ENCODE results near the gene C11orf58.

C11orf58 gene

GRCh38 chr11:16738193-16738946 is at the start of gene C11orf58:
TSS of gene C11orf58 (plus strand) at chr11:16738647. CDS start at chr11:16738779, 132 bp downstream.
- DNase-seq, result peak; percentile 95

GRCh38 chr11:16690086-16690485 is 48.4 kb upstream of the C11orf58 start:
- no peak for DNase-seq

GRCh38 chr11:16703795-16704194 is 34.7 kb upstream of the C11orf58 start:
- no peak for DNase-seq

- no peak for DNase-seq
Observed at GRCh38 chr11:16713594-16713993, 24.9 kb upstream of the C11orf58 start.

GRCh38 chr11:16722581-16723344 is 15.7 kb upstream of the C11orf58 start:
- DNase-seq, result no peak

GRCh38 chr11:16727806-16728205 is 10.6 kb upstream of the C11orf58 start:
- no peak for DNase-seq

- no peak for DNase-seq
Observed at GRCh38 chr11:16737818-16738192, 642 bp upstream of the C11orf58 start.

GRCh38 chr11:16738947-16739815 is 734 bp downstream of the C11orf58 start:
- DNase-seq, result no peak

GRCh38 chr11:16741473-16741872 is 3.0 kb downstream of the C11orf58 start:
- DNase-seq, result no peak

- DNase-seq, result no peak
Observed at GRCh38 chr11:16743478-16743877, 5.0 kb downstream of the C11orf58 start.

GRCh38 chr11:16744128-16744725 is 5.8 kb downstream of the C11orf58 start:
- no peak for DNase-seq

- DNase-seq, result no peak
Observed at GRCh38 chr11:16745950-16746605, 7.6 kb downstream of the C11orf58 start.

GRCh38 chr11:16749092-16749491 is 10.6 kb downstream of the C11orf58 start:
- no peak for DNase-seq

GRCh38 chr11:16749666-16750065 is 11.2 kb downstream of the C11orf58 start:
- no peak for DNase-seq

- DNase-seq, result no peak
Observed at GRCh38 chr11:16750417-16750816, 12.0 kb downstream of the C11orf58 start.

- DNase-seq, result no peak
Observed at GRCh38 chr11:16758382-16759024, 20.1 kb downstream of the C11orf58 start.

GRCh38 chr11:16759857-16760508 is 21.5 kb downstream of the C11orf58 start:
- DNase-seq, result no peak

GRCh38 chr11:16763746-16764145 is 25.3 kb downstream of the C11orf58 start:
- DNase-seq, result no peak

GRCh38 chr11:16764888-16765287 is 26.4 kb downstream of the C11orf58 start:
- DNase-seq, result no peak

GRCh38 chr11:16767137-16767536 is 28.7 kb downstream of the C11orf58 start:
- DNase-seq, result no peak

GRCh38 chr11:16767957-16768356 is 29.5 kb downstream of the C11orf58 start:
- DNase-seq, result no peak

All from stimulated activated CD4-positive, alpha-beta T cell treated with anti-CD3 and anti-CD28 coated beads, Interleukin-4, amount 100 ng/mL, for 24 hours (primary cell).